Nucleus accumbens (tissue), 56 donors: ENCODE results near the gene EPB41.
"Not testable (repeated sequence)": the region's sequence is repeated elsewhere in the genome, so short reads cannot be mapped to it uniquely, and the experiment has no call there.

Experiments
- DNase-seq, 56 donors: peaks; one replicate each; lab custom pipeline; 2025; lab: John Stamatoyannopoulos, UW

EPB41 gene

GRCh38 chr1:28914228-28915030 lies at the start of gene EPB41:
Gene EPB41, plus strand, starts transcription at chr1:28914569. Its CDS starts 72,869 bp downstream, at chr1:28987438.
- peak in 55 of 56 donors; percentile 19 to 89 (median 74) for DNase-seq

GRCh38 chr1:28864695-28865094 lies 49.7 kb upstream of the EPB41 start:
- DNase-seq: no peak

GRCh38 chr1:28865997-28866650 lies 48.2 kb upstream of the EPB41 start:
- DNase-seq: no peak

- DNase-seq: peak in 6 of 56 donors; percentile 1 to 26 (median 14)
Measured at GRCh38 chr1:28867850-28868249, 46.5 kb upstream of the EPB41 start.

- no peak for DNase-seq
Measured at GRCh38 chr1:28869952-28870351, 44.4 kb upstream of the EPB41 start.

GRCh38 chr1:28871631-28872401 lies 42.6 kb upstream of the EPB41 start:
- DNase-seq: no peak

- not testable (repeated sequence) for DNase-seq
Measured at GRCh38 chr1:28875134-28875533, 39.2 kb upstream of the EPB41 start.

- DNase-seq: peak in 51 of 56 donors; percentile 6 to 87 (median 57)
Measured at GRCh38 chr1:28877132-28877781, 37.1 kb upstream of the EPB41 start.

GRCh38 chr1:28878796-28879195 lies 35.6 kb upstream of the EPB41 start:
- no peak for DNase-seq

GRCh38 chr1:28882009-28882628 lies 32.2 kb upstream of the EPB41 start:
- peak in 54 of 56 donors; percentile 22 to 90 (median 67) for DNase-seq

GRCh38 chr1:28883242-28883616 lies 31.1 kb upstream of the EPB41 start:
- DNase-seq: no peak

- peak in 1 of 56 donors; percentile 0 for DNase-seq
Measured at GRCh38 chr1:28885472-28885877, 28.9 kb upstream of the EPB41 start.

GRCh38 chr1:28885977-28886730 lies 28.2 kb upstream of the EPB41 start:
- DNase-seq: no peak

- peak in 52 of 56 donors; percentile 12 to 82 (median 49) for DNase-seq
Measured at GRCh38 chr1:28886731-28887418, 27.5 kb upstream of the EPB41 start.

- peak in 6 of 56 donors; percentile 4 to 41 (median 20) for DNase-seq
Measured at GRCh38 chr1:28887419-28887834, 26.9 kb upstream of the EPB41 start.

GRCh38 chr1:28887835-28888682 lies 26.3 kb upstream of the EPB41 start:
- DNase-seq: peak in 4 of 56 donors; percentile 3 to 27 (median 12)

GRCh38 chr1:28888915-28889314 lies 25.5 kb upstream of the EPB41 start:
- DNase-seq: no peak

- no peak for DNase-seq
Measured at GRCh38 chr1:28889357-28889756, 25.0 kb upstream of the EPB41 start.
